Astrocyte (in vitro differentiated cells and primary cell): ENCODE results near the gene RPEL1.
"Not testable (repeated sequence)": the region's sequence is repeated elsewhere in the genome, so short reads cannot be mapped to it uniquely, and the experiment has no call there.

Source experiments
- CTCF ChIP-seq: IDR thresholded peaks from 2 replicates; pipeline ENCODE4 v1.5.1; 2011; ENCODE audit warnings: low read depth, mild to moderate bottlenecking, inconsistent platforms, low read length, moderate library complexity; ENCODE audit not compliant: insufficient read depth
- EZH2 ChIP-seq: IDR thresholded peaks from 2 replicates; pipeline ENCODE4 v1.6.1; 2012; ENCODE audit warnings: mild to moderate bottlenecking, low read length, inconsistent platforms; ENCODE audit not compliant: insufficient read depth

DNA sequence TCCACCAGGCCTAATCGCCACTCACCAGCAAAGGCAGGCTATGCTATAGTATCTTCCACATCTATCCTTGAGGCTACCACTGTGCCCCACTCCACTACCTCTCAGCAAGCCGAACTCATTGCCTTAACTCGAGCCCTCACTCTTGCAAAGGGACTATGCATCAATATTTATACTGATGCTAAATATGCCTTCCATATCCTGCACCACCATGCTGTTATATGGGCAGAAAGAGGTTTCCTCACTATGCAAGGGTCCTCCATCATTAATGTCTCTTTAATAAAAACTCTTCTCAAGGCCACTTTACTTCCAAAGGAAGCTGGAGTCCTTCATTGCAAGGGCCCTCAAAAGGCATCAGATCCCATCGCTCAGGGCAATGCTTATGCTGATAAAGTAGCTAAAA lies 35.4 kb upstream of the RPEL1 start:
- not testable (repeated sequence) for TF ChIP-seq EZH2, CTCF
